Activated CD8-positive, alpha-beta memory T cell treated with anti-CD3 and anti-CD28 coated beads, Interleukin-2, amount 10 ng/mL, durations not matched to agents 7 days and 5 days (primary cell): ENCODE data around the gene CAMTA1. TPM values are rescaled to one million over a fixed set of nuclear protein-coding genes. Genes with fewer than 3 reads are reported as not detected.

ENCODE experiments used
- ATAC-seq: fragments of 150-1000 bp; cut with Tn5 transposase; one replicate; pipeline ENCODE4 v1.10.0; 2021; ENCODE audit warnings: moderate library complexity
- CTCF ChIA-PET: fragments of 350-600 bp; sonication (Branson Sonifier 250); formaldehyde crosslinking; loops from one replicate; lab custom pipeline; 2021; ENCODE audit warnings: antibody characterized with exemption; lab: Charles Lee
- DNase-seq: peaks from one replicate; pipeline ENCODE4 v3.0.0-alpha.2; 2020
- H3K27ac Mint-ChIP-seq: one replicate; pipeline ENCODE4 v1.8.0; 2021; ENCODE audit warnings: mild to moderate bottlenecking, mixed read lengths
- H3K27me3 Mint-ChIP-seq: one replicate; pipeline ENCODE4 v1.8.0; 2021; ENCODE audit warnings: mixed read lengths
- H3K36me3 Mint-ChIP-seq: one replicate; pipeline ENCODE4 v1.8.0; 2021; ENCODE audit warnings: mild to moderate bottlenecking, mixed read lengths
- H3K4me1 Mint-ChIP-seq: one replicate; pipeline ENCODE4 v1.8.0; 2021; ENCODE audit warnings: mixed read lengths
- H3K4me3 Mint-ChIP-seq: one replicate; pipeline ENCODE4 v1.8.0; 2021; ENCODE audit warnings: mild to moderate bottlenecking, moderate library complexity, mixed read lengths
- H3K9me3 Mint-ChIP-seq: one replicate; pipeline ENCODE4 v1.8.0; 2022; ENCODE audit warnings: low read depth, mixed read lengths
- total RNA-seq, 2 experiments: library from RNA; stranded (reverse); gene quantifications; one replicate each; pipeline ENCODE4 v1.2.3, GENCODE V29; 2021

Gene CAMTA1
- total RNA-seq, 2 experiments from 2014 or later: 42.8 to 43.2 TPM

- CTCF ChIA-PET: no interaction called here
- DNase-seq: no peak
- H3K27me3 Mint-ChIP-seq: peaks cover 5% of the 10 kb centered on the region
These were observed 476.2 kb downstream of the CAMTA1 start for GRCh38 chr1:7261490-7261889.

GRCh38 chr1:7262611-7263010 lies 477.4 kb downstream of the CAMTA1 start:
- CTCF ChIA-PET: no interaction called here
- Mint-ChIP-seq H3K36me3 (no peaks in the 10 kb centered on the region), H3K27ac (no peak overlapping the region), H3K27me3 (peaks cover 5% of the 10 kb centered on the region), H3K9me3 (no peaks in the 10 kb centered on the region), H3K4me1 (no peaks in the 10 kb centered on the region), H3K4me3 (no peak overlapping the region)
- DNase-seq (no peak), ATAC-seq (no peak)

More at GRCh38 chr1:7261490-7261889, 476.2 kb downstream of the CAMTA1 start:
- no peak overlapping the region for H3K4me3 Mint-ChIP-seq
- no peaks in the 10 kb centered on the region for H3K36me3 Mint-ChIP-seq
- no peaks in the 10 kb centered on the region for H3K9me3 Mint-ChIP-seq
- no peak overlapping the region for H3K27ac Mint-ChIP-seq
- H3K4me1 Mint-ChIP-seq: no peaks in the 10 kb centered on the region
- no peak for ATAC-seq

- ATAC-seq (no peak), DNase-seq (no peak)
- Mint-ChIP-seq H3K27ac (no peak overlapping the region), H3K27me3 (peaks cover 5% of the 10 kb centered on the region), H3K4me1 (no peaks in the 10 kb centered on the region), H3K4me3 (no peak overlapping the region), H3K36me3 (no peaks in the 10 kb centered on the region), H3K9me3 (no peaks in the 10 kb centered on the region)
- CTCF ChIA-PET: no interaction called here
These were observed 478.0 kb downstream of the CAMTA1 start for GRCh38 chr1:7263021-7263960.

- no peak overlapping the region for H3K4me3 Mint-ChIP-seq
- H3K9me3 Mint-ChIP-seq: no peaks in the 10 kb centered on the region
These were observed 478.8 kb downstream of the CAMTA1 start for GRCh38 chr1:7264101-7264500.

GRCh38 chr1:7265771-7266371 lies 480.6 kb downstream of the CAMTA1 start:
- H3K27me3 Mint-ChIP-seq: peaks cover 7% of the 10 kb centered on the region
- peaks cover 7% of the 10 kb centered on the region for H3K9me3 Mint-ChIP-seq
- no peaks in the 10 kb centered on the region for H3K36me3 Mint-ChIP-seq
- DNase-seq (no peak), ATAC-seq (no peak)
- H3K27ac Mint-ChIP-seq: no peak overlapping the region
- CTCF ChIA-PET: no interaction called here
- H3K4me1 Mint-ChIP-seq: no peaks in the 10 kb centered on the region
- no peak overlapping the region for H3K4me3 Mint-ChIP-seq

More at GRCh38 chr1:7264101-7264500, 478.8 kb downstream of the CAMTA1 start:
- H3K4me1 Mint-ChIP-seq: no peaks in the 10 kb centered on the region
- no peak for ATAC-seq
- DNase-seq: no peak
- H3K27me3 Mint-ChIP-seq: peaks cover 5% of the 10 kb centered on the region
- no peaks in the 10 kb centered on the region for H3K36me3 Mint-ChIP-seq
- H3K27ac Mint-ChIP-seq: no peak overlapping the region
- CTCF ChIA-PET: no interaction called here

- Mint-ChIP-seq H3K27me3 (peaks cover 10% of the 10 kb centered on the region), H3K27ac (no peak overlapping the region), H3K4me3 (no peak overlapping the region), H3K9me3 (peaks cover 7% of the 10 kb centered on the region), H3K4me1 (no peaks in the 10 kb centered on the region), H3K36me3 (no peaks in the 10 kb centered on the region)
- CTCF ChIA-PET: no interaction called here
- DNase-seq (no peak), ATAC-seq (no peak)
These were observed 481.3 kb downstream of the CAMTA1 start for GRCh38 chr1:7266561-7266960.

GRCh38 chr1:7267493-7267892 lies 482.2 kb downstream of the CAMTA1 start:
- DNase-seq: no peak
- H3K4me3 Mint-ChIP-seq: no peak overlapping the region
- no peaks in the 10 kb centered on the region for H3K36me3 Mint-ChIP-seq
- peaks cover 7% of the 10 kb centered on the region for H3K9me3 Mint-ChIP-seq
- no peak overlapping the region for H3K27ac Mint-ChIP-seq
- ATAC-seq: no peak
- CTCF ChIA-PET: no interaction called here
- peaks cover 10% of the 10 kb centered on the region for H3K27me3 Mint-ChIP-seq
- no peaks in the 10 kb centered on the region for H3K4me1 Mint-ChIP-seq

- Mint-ChIP-seq H3K4me1 (no peaks in the 10 kb centered on the region), H3K27me3 (peaks cover 8% of the 10 kb centered on the region), H3K27ac (no peak overlapping the region), H3K9me3 (peaks cover 7% of the 10 kb centered on the region), H3K36me3 (no peaks in the 10 kb centered on the region), H3K4me3 (no peak overlapping the region)
- DNase-seq (no peak), ATAC-seq (no peak)
- CTCF ChIA-PET: no interaction called here
These were observed 483.7 kb downstream of the CAMTA1 start for GRCh38 chr1:7268983-7269382.

GRCh38 chr1:7269525-7269924 lies 484.3 kb downstream of the CAMTA1 start:
- DNase-seq (no peak), ATAC-seq (no peak)
- H3K27ac Mint-ChIP-seq: no peak overlapping the region
- H3K36me3 Mint-ChIP-seq: no peaks in the 10 kb centered on the region
- H3K9me3 Mint-ChIP-seq: peaks cover 7% of the 10 kb centered on the region
- no peaks in the 10 kb centered on the region for H3K4me1 Mint-ChIP-seq
- peaks cover 8% of the 10 kb centered on the region for H3K27me3 Mint-ChIP-seq
- no peak overlapping the region for H3K4me3 Mint-ChIP-seq
- CTCF ChIA-PET: no interaction called here

GRCh38 chr1:7274256-7274655 lies 489.0 kb downstream of the CAMTA1 start:
- DNase-seq (no peak), ATAC-seq (no peak)
- H3K27ac Mint-ChIP-seq: no peak overlapping the region
- no peak overlapping the region for H3K4me3 Mint-ChIP-seq
- peaks cover 10% of the 10 kb centered on the region for H3K27me3 Mint-ChIP-seq
- no peaks in the 10 kb centered on the region for H3K4me1 Mint-ChIP-seq
- CTCF ChIA-PET: no interaction called here
- H3K36me3 Mint-ChIP-seq: no peaks in the 10 kb centered on the region
- peaks cover 8% of the 10 kb centered on the region for H3K9me3 Mint-ChIP-seq

GRCh38 chr1:7278045-7278444 lies 492.8 kb downstream of the CAMTA1 start:
- ATAC-seq (no peak), DNase-seq (no peak)
- no peak overlapping the region for H3K27ac Mint-ChIP-seq
- no peaks in the 10 kb centered on the region for H3K4me1 Mint-ChIP-seq
- CTCF ChIA-PET: no interaction called here
- peaks cover 7% of the 10 kb centered on the region for H3K27me3 Mint-ChIP-seq
- H3K9me3 Mint-ChIP-seq: peaks cover 2% of the 10 kb centered on the region
- no peaks in the 10 kb centered on the region for H3K36me3 Mint-ChIP-seq
- H3K4me3 Mint-ChIP-seq: no peak overlapping the region

GRCh38 chr1:7278827-7279765 lies 493.8 kb downstream of the CAMTA1 start:
- no peak for ATAC-seq
- H3K4me1 Mint-ChIP-seq: no peaks in the 10 kb centered on the region
- no peak overlapping the region for H3K4me3 Mint-ChIP-seq
- no peaks in the 10 kb centered on the region for H3K36me3 Mint-ChIP-seq
- H3K27ac Mint-ChIP-seq: no peak overlapping the region
- DNase-seq: no peak
- H3K9me3 Mint-ChIP-seq: peaks cover 2% of the 10 kb centered on the region
- CTCF ChIA-PET: no interaction called here
- H3K27me3 Mint-ChIP-seq: peaks cover 4% of the 10 kb centered on the region

GRCh38 chr1:7279769-7280168 lies 494.5 kb downstream of the CAMTA1 start:
- H3K36me3 Mint-ChIP-seq: no peaks in the 10 kb centered on the region
- ATAC-seq (no peak), DNase-seq (no peak)
- peaks cover 2% of the 10 kb centered on the region for H3K9me3 Mint-ChIP-seq
- H3K4me1 Mint-ChIP-seq: no peaks in the 10 kb centered on the region
- no peak overlapping the region for H3K27ac Mint-ChIP-seq
- CTCF ChIA-PET: no interaction called here
- peaks cover 4% of the 10 kb centered on the region for H3K27me3 Mint-ChIP-seq
- H3K4me3 Mint-ChIP-seq: no peak overlapping the region
